Hematopoietic multipotent progenitor cell treated with erythropoietin and hydrocortisone succinate and interleukin-3 and kit ligand, for 6 days (in vitro differentiated cells): Measurements from ENCODE around the gene BEND3.
"Not testable (repeated sequence)": the region's sequence is repeated elsewhere in the genome, so short reads cannot be mapped to it uniquely, and the experiment has no call there.

Source experiments
- DNase-seq: peaks from one replicate; pipeline ENCODE4 v3.0.0-alpha.2; 2015

Gene BEND3

DNA sequence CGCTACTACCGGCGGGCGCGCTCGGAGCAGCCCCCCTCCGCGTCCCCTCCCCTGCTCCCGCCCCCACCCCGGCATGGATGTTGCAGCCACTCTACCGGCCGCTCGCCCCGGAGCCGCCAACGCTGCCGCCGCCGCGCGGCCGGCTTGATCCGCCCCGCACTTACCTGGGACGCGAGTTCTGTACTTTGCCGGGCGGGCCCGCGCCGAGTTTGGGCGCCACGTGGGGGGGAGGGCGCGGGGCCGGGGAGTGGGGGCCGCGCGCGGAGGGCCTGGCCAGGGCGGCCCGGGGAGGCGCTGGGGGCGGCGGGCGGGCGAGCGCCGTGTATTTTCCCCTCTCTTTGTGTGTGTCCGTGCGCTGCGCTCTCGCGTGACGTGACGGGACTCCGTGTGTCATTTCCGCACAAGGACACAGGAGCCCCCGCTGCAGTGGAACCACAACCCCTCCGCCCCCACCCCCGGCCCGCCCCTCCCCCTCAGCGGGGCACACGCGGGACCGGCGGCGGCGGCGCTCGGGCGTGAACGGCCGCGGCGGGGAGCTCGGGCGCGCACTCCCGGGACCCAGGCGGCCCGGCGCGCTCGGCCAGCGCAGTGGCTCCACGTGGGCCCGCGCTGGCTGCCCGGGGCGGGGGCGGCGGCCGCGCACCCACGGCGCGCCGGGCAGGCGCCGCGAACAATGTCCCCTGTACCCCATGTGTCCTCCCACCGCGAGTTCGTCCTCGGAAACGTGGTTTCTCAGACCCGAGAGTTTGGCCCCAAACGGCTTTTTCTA lies at the start of gene BEND3:
Gene BEND3, minus strand, starts transcription at position 590 of the 769 bp plus-strand sequence. CDS start 16,230 bp downstream, outside the sequence.
- peak; percentile 49 for DNase-seq

DNA sequence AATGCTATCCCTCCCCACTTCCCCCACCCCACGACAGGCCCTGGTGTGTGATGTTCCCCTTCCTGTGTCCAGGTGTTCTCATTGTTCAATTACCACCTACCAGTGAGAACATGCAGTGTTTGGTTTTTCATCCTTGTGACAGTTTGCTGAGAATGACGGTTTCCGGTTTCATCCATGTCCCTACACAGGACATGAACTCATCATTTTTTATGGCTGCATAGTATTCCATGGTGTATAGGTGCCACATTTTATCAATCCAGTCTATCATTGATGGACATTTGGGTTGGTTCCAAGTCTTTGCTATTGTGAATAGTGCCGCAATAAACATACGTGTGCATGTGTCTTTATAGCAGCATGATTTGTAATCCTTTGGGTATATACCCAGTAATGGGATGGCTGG lies 49.0 kb upstream of the BEND3 start:
- not testable (repeated sequence) for DNase-seq

DNA sequence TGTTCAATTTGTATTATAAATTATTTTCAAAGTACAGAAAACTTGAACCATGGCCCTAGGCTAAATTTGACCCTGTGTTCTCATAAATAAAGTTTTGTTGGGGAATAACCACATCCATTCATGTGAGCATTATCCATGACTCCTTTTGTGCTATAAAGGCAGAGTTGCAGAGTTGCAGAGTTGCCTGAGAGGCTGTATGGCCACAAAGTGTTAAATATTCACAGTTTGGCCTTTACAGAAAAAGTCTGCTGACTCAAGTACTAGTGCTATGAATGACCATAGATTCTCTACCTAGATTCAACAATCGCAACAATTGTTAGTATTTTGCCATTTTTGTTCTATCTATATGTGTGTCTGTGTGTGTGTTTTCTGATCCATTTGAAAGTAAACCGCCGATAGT lies 46.2 kb upstream of the BEND3 start:
- no peak for DNase-seq

DNA sequence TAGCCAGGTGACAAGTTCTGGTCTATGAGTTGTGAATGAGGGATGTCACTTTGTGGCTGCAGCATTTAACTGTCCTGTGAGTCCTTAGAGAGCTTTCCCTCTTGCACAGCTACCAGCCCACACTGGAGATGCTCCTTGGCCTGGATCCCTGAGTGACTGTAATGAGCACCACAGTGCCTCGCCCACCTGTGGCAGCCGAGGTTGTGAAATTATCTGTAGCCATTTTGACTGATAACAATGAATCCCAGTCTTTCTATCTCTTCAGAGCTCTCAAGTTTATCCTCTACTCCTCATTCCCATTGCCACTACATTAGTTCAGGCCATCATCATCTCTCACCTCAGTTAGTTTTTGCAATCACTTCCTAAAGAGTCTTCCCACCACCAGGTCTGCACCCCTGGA lies 41.3 kb upstream of the BEND3 start:
- DNase-seq = no peak

DNA sequence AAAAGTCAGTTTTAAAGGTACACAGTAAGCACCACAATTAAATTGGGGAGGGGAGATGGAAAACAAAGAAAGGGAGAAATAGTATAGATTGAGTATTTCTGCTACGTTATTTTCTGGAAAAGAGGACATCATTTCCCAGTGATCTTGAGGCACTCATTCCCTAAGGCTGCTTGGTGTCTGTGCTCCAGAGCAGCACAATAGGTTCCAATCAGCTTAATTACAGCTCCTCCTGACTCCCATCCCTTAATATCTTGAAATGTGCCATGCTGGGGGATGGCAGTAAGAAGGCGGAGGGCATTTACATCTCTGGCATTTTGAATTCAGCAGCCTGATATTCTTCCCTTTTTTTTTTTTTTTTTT lies 39.5 kb upstream of the BEND3 start:
- DNase-seq = no peak

DNA sequence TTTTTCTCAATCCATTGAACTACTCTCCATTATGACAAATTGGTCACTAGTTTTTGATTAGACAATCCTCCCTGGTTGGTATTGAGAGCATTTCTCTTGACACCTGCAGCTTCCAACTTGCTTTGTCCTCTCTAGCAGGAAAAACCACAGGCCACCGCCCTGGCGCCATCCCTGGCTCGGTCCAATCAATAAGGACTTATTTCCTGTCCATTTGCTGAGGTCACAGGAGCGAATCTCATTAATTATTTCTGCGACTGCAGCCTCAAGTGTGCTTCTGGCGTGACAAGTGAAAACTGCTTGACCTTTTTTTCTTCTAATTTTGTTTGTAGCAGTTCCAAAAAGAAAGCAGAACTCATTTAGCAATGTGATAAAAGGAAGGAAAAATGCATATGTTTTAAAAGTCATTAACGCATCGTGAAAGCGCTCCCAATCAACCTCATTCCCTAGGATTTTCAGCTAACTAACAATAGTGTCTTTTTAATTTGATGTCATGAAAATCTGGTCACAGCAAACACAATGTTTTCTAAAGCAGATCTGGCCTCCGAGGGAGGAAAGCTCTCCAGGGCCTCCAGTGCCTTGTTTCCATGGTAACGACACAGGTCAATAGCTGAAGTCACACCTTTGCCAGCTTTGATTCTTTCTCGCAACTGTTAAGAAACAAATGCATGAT lies 39.0 kb upstream of the BEND3 start:
- no peak for DNase-seq

DNA sequence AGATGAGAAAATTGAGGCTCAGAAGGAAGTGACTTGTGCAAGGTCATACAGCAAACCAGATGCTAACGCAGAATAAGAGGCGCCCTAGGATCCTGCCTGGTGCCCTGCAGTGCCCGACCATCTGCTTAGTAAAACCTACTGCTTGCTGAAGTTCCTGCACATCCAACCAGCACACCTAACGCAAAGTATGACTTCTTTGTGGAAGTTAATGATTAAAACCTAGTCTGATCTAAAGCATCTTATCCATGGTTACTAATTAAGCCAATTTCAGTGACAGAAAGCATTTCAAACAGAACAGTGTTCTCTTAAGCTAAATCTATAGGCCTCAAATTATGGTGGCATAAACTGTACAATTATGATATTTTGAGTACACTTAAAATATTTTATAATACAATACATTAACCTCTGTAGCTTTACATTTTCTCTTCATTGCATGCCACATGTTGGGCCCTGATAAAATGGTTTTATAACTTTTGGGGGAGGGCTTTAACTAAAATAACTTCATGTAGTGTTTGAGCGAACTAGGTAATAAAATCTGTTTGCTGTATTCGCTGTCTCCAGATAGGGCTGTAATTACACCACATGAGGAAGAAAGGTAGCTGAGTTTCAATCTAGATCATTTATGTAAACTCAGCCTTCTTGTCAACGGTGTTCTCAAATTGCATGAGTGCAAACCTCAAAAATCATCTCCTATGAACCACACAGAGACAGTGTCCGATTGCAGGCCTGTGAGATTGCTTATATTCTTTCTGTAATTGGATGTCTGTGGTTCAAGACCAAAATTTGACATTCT lies 37.5 kb upstream of the BEND3 start:
- DNase-seq = no peak

DNA sequence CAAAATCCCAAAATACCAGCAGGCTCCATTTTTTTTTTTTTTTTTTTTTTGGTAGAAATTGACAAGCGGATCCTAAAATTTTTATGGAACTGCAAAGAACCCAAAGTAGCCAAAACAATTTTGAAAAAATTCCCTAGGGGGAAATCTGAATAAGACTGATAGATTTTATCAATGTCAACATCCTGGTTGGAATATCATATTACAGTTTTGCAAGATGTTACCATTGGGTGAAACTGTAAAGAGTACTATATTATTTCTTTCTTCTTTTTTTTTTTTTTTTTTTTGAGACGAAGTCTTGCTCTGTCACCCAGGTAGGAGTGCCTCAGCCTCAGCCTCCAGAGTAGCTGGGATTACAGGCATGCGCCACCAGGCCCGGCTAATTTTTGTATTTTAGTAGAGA lies 29.4 kb upstream of the BEND3 start:
- DNase-seq = no peak

DNA sequence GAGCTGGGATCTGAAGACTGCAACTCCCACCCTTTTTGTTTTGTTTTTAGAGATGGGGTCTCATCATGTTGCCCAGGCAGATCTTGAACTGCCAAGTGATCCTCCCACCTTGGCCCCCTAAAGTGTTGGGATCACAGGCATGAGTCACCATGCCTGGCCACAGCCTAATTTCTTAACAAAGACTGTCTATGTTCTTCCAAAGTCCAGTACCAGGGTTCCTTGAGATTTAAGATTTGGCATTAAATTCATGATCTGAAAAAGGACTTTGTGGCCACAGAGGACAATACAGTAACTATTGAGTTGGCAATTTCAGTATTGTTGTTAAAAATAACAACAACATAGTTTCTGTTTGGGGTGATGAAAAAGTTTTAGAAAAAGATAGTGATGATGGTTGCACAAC lies 28.7 kb upstream of the BEND3 start:
- no peak for DNase-seq

DNA sequence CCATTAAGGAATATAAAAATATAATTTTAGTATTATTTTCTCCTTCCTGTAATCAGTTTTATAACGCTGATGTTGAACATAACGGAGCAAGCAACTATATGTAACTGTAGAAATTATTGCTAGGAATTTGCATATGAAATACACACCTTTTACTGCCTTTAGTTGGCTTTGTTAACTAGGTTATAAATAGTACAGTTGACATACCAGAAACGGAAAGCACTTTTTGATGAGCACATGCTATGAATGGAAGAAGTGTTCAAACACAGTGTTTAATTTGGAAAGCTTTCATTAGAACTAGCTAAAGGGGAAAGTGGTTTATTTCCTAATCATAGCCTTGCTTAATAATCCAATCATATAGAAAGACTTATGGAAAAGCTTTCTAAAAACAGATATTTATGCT lies 25.3 kb upstream of the BEND3 start:
- no peak for DNase-seq

DNA sequence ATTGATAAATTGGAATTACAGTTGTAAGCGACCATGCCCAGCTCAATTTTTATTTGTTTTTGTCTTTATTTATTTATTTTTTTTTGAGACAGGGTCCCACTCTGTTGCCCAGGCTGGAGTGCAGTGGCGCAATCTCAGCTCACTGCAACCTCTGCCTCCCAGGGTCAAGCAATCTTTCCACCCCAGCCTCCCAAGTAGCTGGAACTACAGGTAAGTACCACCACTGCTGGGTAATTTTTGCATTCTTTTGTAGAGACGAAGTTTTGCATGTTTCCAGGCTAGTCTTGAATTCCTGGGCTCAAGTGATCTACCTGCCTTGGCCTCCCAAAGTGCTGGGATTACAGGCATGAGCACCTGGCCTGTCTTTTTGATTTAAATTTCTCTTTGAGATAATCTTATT lies 21.0 kb upstream of the BEND3 start:
- not testable (repeated sequence) for DNase-seq

DNA sequence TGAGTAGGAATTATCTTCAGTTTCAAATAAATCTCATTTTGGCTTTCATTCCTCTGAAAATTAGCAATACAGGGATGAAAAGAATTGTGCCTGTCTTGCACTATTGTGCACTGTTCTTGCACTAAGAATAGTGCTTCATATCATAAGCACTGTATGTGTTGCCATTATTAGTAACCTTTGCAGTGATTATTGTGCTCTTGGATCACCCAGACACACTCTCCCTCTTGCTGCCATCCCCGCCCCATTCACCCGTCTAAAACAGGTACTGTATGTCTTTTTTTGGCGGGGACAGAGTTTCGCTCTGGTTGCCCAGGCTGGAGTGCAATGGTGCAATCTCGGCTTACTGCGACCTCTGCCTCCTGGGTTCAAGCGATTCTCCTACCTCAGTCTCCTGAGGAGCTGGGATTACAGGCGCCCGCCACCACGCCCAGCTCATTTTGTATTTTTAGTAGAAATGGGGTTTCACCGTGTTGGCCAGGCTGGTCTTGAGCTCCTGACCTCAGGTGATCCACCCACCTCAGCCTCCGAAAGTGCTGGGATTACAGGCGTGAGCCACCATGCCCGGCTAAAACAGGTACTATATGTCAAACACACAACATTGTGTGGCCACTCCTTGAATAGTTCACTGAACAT lies 19.8 kb upstream of the BEND3 start:
- DNase-seq = not testable (repeated sequence)

DNA sequence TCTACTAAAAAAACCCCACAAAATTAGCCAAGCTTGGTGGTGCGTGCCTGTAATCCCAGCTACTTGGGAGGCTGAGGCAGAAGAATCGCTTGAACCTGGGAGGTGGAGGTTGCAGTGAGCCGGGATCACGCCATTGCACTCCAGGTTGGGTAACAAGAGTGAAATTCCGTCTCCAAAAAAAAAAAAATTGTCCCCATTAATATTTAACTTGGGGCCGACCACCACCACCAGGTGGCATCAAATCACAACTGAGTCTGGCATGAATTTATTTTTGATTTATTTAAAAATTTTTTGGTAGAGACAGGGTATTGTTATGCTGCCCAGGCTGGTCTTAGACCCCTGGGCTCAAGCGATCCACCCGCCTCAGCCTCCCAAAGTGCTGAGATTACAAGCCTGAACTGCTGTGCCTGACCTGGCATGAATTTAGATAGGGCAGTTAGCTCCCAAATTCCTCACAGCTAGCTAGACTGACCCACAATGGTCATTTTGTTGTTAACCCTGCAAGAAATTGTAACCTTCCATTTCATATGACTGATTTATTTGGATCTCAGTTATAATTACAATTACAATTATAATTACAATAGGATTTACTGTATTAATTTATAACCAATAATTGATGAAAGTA lies 17.1 kb upstream of the BEND3 start:
- DNase-seq = peak; percentile 67

DNA sequence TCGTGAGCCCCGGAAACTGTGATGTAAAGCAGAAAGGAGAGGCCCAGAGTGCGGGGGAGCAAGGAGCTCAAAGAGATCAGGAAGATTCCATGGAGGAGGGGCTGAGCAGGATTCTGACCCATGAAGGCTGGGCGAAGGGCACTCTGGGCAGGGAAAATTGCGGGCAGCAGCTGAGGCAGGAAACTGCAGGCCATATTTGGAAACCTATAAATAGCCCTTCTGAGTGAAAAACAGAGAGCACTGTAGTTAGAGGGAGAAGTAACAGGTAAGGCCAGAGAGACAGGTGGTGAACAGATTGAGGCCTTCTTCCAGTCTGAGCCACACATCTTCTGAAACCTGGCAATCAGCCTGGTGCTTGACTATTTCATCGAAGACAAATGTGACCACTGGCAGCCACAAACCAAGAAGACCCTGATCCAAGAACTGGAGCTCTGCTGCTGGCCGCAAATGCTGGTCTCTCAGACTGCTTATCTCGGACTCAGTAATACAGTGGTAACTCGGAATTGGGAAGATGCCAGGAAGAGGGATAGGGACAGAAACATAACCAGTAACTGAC lies 14.1 kb upstream of the BEND3 start:
- no peak for DNase-seq

DNA sequence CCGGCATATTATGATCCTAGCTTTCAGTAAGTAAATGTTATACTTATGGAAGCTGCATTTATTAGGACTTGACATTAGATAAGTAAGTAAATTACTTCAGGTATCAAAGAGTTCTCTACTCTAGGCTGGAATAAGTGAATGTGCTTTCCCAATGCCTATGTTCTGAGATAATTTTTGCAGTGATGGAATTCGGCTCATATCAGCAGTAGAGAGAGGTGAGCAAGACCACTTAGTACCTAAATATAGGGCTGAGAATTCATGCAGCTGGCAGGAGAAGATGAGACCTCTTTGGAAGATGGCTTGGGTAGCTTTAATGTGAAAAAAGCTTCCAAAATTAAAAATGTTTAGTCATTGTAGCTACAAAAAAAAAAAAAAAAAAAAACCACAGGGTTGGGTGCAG lies 13.3 kb upstream of the BEND3 start:
- DNase-seq = no peak

DNA sequence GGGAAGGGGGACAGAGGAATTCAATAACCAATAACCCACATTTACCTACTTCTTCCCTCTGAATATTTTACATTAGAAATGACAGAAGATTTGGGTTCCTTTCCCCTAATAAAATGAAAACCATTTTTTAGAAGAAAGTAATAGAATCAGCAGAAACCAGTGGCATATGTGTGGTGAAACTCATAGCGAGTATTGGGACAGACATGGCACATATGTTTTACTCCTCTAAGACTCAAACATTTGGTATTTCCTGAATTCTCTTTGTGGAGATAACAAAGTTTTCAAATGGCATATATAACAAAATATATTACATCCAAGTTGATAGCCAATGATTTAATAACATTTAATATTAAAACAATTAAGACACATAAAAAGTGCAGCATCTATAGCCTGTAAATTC lies 12.9 kb upstream of the BEND3 start:
- DNase-seq = no peak

DNA sequence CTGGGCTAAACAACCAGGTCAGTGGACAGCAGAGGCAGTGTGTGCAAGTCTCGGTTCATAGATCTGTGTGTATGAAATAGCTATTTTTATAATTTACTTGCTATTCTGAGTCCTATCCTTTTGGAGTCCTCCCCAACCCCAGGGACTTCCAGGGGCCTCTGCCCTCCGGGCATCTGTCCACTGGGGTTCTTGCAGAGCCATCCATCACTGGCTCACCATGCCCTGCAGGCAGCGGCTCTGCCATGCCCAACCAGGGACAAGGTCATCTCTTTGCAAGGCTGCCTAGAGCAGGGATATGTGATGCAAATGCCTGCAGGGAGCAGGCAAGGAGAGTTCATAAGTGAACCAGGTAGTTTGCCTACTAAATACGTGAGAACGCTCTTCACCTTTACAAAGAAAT lies 10.5 kb upstream of the BEND3 start:
- DNase-seq = no peak

DNA sequence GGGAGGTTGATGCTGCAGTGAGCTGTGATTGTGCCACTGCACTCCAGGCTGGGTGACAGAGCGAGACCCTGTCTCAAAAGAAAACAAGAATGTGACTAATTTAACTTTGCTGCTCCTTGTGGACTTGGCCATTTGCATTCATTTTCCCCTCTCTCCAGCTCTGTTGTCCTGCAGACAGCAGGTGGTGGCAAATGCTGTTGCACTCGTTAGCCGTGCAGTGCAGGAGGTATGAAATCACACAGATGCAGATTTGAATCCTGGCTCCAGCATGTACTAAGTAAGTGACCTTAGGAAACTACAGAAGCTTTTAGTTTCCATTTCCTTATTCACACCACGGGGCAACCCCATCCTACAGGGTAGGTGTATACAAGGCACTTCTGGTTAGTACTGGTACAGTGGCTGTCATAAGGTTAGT lies 9.6 kb upstream of the BEND3 start:
- no peak for DNase-seq

DNA sequence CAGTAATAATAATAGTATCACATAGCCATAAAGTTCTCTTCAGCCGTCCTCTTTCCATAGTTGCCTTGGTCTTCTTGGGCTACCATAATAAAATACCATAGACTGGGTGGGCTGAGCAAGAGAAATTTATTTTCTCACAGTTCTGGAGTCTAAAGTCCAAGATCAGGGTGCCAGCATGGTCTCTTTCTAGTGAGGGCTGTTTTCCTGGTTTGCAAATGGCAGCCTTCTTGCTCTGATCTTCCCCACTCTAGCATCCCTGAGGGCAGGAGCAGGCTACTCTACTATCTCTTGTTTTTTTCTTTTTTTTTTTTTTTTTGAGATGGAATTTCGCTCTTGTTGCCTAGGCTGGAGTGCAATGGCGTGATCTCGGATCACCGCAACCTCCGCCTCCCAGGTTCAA lies 8.2 kb upstream of the BEND3 start:
- DNase-seq = no peak

DNA sequence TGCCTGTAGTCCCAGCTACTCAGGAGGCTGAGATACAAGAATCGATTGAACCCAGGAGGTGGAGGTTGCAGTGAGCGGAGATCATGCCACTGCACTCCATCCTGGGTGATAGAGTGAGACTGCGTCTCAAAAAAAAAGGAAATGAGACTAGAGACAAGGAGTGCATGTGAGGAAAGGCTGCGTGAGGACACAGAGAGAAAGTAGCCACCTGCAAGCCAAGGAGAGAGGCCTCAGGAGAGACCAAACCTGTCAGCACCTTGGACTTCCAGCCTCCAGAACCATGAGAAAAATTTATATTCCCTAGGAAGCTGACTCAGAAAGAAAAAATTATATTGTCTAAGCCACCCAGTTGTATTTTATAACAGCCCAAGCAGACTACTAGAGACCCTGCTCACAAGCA lies 7.4 kb upstream of the BEND3 start:
- DNase-seq = no peak

DNA sequence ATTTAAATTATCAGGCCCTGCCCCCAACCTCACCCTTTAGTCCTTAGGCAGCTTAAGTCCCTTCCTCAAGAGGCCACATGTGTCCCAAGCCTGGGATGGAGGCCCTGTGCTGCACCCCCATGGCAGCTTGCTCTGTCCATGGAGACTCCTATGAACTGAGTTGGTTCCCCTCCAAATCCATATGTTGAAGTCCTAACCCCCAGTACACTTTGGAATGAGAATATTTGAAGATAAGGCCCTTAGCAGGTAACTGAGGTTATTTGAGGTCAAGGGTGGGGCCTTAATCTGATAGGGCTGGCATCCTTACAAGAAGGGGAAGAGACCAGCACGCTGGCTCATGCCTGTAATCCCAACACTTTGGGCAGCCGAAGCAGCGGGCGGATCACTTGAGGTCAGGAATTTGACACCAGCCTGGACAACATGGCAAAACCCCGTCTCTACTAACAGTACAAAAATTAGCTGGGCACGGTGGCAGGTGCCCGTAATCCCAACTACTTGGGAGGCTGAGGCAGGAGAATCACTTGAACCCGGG lies 6.7 kb upstream of the BEND3 start:
- peak; percentile 24 for DNase-seq

DNA sequence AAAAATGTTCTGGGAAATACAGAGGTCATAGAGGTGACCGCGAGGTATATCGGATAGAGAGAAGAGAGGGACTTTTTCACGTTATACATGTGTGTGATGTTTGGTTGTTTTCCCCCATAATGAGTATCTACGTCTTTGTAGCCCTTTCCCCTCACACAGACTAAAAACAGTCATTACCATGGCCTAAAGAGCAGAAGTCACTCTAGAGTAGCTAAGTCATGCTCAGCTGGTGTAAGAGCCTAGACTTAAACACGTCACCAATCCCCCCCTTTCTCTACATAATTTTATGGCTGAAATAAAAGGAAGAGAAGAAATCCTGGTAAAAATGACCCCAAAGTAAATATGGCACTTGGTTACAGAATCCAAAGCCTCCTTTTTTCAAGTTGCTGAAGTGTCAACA lies 6.0 kb upstream of the BEND3 start:
- DNase-seq = peak; percentile 10
